Prostate gland (tissue), 2 donors: ENCODE measurements around the gene CDC14A.

Source experiments
- POLR2A ChIP-seq: fragments of 450-650 bp; IDR thresholded peaks from one replicate; pipeline ENCODE4 v1.6.1; 2016; ENCODE audit warnings: antibody characterized with exemption, mild to moderate bottlenecking
- POLR2AphosphoS5 ChIP-seq: sonication (generic); formaldehyde crosslinking; IDR thresholded peaks from one replicate; pipeline ENCODE4 v1.6.1; 2017; ENCODE audit warnings: antibody characterized with exemption
- TF ChIP-seq, protein P1 (sequence below), 4 experiments: fragments of 200-600 bp in 2 of 4; fragments of 450-650 bp in 2 of 4; sonication (generic) in 2 of 4; IDR thresholded peaks; 1 replicate in 3 of 4; 2 replicates in 1 of 4; pipeline ENCODE4 v1.5.1; 2016 to 2019; ENCODE audit warnings: antibody characterized with exemption in 4 of 4, mild to moderate bottlenecking in 2 of 4, moderate library complexity in 2 of 4

DNA sequence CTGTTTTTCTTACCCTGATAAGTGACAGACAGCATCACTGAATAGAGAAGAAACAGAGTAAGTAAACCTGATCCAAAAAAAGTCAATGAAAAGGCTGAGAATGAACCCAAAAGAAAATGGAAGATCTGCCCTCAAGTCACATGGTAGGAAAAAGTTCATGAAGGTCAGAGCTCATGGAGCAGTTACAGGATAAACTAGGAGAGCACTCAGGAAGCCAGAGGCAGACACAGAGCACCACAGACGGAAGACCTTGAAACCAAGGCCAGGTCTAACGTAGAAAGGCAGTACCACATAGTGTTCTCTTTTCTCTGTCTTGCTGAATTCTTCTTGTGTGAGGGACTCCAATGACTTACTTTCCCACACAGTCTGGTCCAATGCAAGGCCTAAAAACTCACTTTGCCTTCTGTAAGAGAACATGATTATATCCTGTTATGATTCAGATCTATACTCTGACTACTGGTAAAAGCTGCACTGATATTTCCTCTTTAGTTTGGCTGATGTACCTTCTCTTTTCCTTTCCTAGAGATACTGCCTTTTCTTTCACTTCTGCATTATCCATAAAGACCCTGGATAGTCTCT lies 45.5 kb upstream of the CDC14A start:
- TF ChIP-seq, protein P1, sequence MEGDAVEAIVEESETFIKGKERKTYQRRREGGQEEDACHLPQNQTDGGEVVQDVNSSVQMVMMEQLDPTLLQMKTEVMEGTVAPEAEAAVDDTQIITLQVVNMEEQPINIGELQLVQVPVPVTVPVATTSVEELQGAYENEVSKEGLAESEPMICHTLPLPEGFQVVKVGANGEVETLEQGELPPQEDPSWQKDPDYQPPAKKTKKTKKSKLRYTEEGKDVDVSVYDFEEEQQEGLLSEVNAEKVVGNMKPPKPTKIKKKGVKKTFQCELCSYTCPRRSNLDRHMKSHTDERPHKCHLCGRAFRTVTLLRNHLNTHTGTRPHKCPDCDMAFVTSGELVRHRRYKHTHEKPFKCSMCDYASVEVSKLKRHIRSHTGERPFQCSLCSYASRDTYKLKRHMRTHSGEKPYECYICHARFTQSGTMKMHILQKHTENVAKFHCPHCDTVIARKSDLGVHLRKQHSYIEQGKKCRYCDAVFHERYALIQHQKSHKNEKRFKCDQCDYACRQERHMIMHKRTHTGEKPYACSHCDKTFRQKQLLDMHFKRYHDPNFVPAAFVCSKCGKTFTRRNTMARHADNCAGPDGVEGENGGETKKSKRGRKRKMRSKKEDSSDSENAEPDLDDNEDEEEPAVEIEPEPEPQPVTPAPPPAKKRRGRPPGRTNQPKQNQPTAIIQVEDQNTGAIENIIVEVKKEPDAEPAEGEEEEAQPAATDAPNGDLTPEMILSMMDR (IDR thresholded peaks at IDR 0.05) = no peak
- TF ChIP-seq POLR2A = no peak
- no peak for TF ChIP-seq POLR2AphosphoS5
